HTR-8/SVneo (cell line): ENCODE results near the gene PRKAR1B.

Source experiments
- DNase-seq: peaks from one replicate; pipeline ENCODE4 v3.0.0; 2011; ENCODE audit warnings: low spot score, mixed read lengths; ENCODE audit not compliant: insufficient read length
- FAIRE-seq: peaks from 2 replicates; lab custom pipeline; 2011; peaks lifted over from hg19 to GRCh38; lab: Jason Lieb, UNC

Gene PRKAR1B

DNA sequence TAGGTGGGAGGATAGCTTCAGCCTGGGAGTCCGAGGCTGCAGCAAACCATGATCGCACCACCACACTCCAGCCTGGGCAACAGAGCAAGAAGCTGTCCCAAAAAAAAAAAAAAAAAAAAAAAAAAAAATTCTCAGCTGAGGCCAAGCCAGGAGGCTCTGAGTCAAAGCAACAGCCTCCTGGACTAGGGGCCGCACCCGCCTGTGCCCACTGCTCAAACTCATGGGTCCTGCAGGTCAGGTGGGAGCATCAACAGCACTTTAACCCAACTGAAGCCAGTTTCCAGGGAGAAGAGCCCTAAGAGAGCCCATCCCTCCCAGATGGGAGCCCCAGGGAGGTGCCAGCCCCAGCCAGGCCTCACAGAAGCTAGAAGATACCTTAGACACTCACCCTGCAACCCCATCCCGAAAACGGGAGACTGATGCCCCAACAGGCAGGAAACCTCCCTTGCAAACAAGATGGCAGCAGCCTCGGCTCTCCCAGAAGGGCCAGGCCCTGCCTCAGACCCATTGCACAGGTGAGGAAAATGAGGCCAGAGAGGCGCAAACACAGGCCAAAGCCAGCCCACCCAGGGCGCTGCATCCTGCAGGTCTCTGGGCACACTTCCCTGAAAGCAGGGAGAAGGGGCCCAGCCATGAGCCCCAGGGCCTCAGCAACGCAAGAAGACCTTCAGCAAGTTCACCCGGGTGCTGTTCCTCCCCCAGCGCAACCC, 218.5 kb downstream of the PRKAR1B start:
- FAIRE-seq (no peak), DNase-seq (no peak)

DNA sequence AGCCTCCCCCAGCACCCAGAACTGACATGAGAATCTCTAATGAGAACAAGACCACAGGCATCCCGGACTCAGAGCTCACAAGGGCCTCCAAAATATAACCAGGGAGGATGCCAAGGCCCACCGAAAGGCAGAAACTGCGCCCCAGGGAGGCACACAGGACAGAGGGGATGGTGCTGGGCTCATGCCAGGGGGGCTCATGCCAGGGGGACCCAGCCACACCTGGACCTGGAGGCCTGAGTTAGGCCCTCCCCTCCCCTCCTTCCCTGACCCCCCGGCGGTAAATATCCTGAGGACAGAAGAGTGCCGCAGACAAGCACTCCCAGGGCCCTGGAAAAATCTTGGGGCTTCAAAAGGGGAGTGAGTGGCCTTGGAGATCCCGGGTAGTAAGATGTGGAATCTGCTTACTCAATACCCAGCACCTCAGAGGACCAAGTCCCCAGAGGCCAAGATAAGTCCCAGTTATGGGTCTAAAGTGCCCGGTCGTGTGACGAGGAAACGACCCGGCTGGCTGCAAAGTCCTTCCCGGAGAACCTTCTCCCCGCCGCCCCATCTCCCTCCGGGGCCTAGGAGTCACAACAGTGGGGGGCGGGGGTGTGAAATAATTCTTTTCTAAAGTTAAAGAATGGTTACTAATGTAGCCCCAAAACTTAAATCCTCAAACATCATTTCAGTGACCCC, 219.3 kb downstream of the PRKAR1B start:
- FAIRE-seq (no peak), DNase-seq (no peak)

DNA sequence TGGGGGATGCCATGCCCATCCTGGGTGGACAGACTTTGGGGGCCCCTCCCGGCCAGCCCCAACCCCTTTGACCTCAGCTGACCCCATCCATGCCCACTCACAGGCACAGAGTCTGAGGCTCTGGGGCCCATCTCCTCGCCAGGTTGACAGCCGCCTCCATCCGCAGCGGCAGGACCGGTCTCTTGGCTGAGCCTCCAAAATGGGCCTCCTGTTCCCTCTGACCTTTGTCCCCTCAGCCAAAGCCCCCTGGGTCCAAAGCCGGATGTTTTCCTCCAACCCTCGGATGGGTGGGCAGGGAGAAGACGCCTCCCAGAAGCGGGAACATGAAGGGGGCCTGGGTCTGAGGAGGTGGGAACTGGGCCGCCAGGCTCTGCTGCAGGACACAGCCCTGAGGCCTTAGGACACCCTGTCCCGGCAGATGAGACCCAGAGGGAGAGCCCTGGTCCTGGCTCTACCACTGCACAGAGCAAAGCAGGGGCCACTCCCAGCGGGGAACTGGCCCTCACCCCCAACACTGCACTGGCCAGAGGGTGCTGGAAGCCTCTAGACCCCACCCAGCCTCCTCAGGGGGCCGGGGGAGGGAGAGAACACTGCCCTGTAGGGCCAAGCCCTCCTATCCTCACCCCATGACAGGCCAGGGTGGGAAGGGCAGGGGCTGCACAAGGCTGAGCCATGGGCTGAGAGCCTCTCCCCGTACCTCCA, 220.0 kb downstream of the PRKAR1B start:
- FAIRE-seq, result no peak

DNA sequence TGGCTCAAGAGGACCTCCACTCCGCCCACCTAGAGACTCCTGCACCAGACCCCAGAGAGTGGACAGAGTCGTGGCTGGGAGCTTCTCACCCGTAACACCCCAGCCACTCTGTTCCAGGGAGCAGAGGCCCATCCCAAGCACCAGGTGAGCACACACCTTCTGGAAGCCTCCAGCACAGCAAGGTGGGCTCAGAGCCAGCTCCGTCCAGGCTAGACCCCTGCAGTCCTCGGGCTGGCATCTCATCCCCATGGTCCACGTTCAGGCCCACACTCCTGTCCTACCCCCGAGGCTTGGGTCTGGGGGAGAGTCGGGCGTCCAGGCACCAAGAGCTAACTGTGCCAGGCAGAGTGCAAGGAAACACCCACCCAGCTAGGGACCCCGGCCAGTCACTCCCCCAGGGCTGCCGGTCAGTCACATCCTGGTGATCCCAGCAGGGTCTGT, 220.7 kb downstream of the PRKAR1B start:
- FAIRE-seq (no peak), DNase-seq (no peak)

More for the DNA sequence above, 220.0 kb downstream of the PRKAR1B start:
- DNase-seq, result no peak

DNA sequence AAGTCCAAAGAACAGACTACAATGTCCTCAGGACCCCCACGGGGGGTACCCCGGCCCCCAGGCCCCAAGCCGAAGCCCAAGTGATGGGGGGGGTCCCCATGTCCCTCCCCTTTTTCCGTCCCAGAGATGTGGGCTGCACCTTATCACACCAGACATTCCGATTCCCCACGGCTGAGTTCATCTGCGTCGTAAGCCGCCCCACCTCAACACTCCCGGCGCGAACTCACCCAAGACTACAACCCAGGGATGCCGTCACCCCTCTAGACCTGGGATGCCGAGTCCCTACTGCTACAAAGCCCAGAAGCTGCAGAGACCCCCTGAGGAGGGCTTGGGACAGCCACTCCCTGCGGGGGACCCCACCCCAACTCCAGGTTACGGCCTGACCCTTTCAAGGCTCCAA, 221.9 kb downstream of the PRKAR1B start:
- FAIRE-seq (no peak), DNase-seq (no peak)

DNA sequence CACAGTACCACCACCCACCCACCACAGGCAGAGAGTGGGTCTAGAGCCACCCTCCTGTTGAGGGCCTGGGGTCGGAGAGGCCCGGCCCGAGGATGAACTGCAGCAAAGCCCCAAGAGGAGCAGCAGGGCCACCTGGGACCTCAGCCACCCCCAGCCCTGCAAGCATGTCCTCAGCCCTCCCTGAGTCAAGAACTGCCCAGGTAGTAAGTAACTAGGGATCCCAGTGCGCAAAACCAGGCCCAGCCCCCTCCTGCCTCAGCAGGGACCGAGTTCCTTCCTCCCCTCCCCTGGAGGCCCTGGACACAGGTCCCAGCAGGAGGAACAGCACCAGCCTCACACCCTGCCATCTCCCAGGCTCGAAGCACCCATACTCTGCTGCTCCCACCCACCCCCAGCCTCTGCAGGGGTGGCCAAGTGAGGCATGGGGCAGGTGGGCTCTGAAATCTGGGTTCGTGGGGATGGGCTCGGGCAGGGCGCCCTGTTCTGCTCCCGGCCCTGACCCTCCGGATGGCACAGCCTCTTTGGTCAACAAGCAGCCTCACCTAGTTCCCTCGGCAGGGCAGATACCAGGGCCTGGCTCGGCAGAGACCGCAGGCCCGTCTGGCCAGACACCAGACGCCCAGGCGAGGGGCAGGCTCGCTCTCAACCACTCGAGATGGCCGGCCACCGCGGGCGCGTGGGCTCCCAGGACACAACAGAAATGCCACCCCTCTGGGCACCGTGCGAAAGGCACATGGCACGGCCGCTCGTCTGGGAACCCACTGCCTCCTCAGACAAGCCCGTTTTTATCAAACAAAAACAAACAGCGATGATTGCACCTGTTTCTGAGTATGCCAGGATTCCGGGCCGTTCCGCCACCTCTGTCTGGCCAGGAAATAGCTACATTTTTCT, 222.6 kb downstream of the PRKAR1B start:
- DNase-seq (no peak), FAIRE-seq (no peak)

DNA sequence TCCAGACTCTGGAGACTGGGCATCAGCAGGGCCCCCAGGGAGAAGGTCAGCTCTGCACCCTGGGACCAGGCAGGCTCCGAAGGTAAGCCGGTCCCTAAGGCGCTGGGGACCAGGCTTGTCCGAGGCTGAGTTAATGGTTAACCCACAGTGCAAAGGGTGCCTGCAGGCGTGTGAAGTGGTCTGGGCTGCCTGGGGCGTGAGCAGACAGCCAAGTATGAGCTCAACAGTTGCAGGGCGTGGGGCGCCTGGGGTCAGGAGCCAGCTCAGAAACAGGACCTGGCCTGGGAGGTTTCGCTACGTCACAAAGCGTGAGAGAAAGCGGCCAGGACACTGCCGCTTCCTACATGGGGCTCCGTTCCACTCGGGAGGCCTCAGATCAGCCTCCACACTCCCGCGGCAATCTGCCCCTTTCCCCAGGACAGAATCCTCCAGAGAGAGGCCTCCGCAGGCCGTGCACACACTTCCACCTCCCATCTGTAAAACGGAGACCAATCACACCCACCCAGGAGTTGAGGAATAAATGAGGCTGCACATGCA, 223.4 kb downstream of the PRKAR1B start:
- FAIRE-seq, result no peak
- DNase-seq, result no peak

DNA sequence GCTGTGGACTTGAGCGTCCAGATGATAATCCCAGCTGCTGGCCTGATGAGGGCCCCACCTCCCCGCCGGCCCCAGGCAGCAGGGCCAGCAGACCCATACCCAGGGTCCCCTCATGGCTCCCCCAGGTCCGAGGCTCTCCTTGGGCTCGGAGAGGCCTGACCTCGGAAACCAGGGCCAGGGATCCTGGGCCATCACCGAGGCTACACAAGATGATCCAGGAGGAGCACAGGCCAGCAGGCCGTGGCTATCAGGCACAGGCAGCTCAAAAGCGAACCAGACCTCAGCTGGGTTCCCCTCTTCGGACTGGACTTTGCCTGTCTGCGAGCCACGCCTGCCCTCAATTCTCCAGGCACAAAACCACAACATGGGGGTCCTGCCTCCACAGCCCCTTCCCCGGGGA, 224.8 kb downstream of the PRKAR1B start:
- FAIRE-seq, result peak; percentile 16
- no peak for DNase-seq

DNA sequence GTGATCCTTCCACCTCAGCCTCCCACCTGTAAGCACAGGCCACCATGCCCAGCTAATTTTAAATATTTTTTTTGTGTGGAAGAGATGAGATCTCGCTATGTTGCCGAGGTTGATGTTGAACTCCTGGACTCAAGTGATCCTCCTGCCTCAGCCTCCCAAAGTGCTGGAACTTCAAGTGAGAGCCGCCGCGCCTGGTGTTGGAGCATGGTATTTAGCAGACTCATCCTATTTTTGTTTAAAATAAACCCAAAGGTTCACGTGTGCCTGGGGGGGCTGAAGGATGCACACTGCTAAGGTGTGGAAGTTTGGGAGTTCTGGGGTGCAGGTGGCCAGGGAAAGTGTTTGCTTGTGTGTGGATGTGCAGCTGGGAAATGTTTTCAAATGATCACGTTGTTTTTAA, 225.6 kb downstream of the PRKAR1B start:
- DNase-seq (no peak), FAIRE-seq (no peak)

DNA sequence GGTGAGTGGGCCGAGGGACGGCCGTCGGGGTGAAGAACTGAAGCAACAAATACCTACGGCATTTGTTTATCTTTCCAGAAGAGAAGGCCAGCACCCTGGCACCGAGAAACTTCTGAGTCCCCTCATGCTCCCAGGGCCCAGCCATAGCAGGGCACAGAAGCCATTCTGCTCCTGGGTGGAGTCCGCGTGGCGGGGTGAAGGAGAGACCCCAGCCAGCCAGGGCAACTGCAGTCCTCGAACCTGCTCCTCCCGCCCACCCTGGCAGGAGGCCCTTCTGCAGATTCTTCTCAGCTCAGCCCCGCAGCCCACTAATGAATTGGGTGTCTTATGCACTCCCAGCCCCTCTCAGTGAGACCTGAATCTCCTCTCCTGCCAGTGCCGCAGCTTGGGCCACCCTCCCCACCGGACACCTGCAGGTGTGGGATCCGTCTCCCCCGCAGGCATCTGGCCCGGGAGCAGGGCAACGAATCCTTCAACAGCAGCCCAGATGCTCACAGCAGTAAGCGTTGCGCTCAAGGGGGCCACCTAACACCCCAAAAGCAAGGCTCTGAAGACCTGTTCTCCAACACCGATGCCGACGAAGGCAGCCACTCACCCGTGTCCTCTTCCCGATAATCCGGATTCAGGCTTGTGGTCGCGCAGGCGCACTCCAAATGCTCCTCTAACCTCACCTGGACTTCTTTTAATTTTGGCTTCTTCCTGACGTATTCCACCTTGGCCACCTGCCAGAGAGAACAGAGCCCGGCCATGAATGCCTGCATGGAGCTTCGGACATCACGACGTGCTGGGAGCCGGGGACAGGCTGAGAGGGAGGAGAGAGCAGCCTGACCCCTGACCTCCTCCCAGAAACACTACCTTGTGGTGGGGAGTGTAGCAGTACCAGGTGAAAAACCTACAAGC, 226.3 kb downstream of the PRKAR1B start:
- FAIRE-seq, result no peak
- DNase-seq, result no peak

DNA sequence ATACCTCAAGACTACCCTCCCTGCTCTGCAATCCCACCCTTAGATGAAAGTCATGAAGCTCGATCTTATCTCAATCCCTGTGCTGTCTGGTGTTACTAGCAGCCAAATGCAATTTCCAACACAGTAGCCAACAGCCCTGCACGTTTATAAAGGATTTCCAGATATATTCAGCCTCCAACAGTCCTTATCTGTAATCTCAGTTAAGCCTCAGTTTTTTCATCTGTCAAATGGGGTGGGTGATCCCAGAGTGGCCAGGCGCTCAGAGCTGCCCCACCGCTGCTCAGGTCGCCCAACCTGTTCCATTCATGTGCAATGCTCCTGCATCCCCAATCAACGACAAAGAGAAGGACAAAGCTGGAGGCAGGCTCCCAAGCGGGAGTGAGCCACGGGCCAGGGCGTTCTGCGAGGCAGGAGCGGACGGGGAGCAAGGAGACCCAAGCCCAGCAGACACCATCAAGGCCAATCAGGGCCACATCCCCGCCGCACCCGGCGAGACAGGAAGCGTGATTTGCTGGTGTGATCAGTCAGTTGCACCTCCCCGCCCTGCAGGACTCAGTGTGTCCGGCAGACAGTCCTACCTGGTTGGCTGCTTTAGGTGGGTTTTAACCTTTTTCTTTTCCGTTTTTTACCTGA, 227.1 kb downstream of the PRKAR1B start:
- FAIRE-seq (peak; percentile 51), DNase-seq (no peak)
